ENCODE data around the gene COX7B2.

DNA sequence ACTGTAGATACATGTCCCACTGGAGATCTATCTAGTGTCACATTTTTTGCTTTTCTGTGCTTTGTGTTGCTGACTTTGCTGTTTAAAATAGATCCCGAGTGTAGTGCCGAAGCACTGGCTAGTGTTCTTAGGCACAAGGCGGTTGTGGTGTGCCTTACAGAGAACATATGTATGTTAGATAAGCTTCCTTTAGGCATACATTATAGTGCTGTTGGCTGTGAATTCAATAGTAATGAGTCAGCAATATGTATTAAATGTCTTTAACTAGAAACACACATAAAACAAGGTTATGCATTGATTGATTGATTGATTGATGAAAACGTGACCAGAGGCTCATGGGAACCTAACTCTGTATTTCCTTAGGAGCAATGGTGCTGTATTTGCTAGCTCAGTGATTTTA lies 56.2 kb downstream of the COX7B2 start:
- TF ChIP-seq, protein P1, sequence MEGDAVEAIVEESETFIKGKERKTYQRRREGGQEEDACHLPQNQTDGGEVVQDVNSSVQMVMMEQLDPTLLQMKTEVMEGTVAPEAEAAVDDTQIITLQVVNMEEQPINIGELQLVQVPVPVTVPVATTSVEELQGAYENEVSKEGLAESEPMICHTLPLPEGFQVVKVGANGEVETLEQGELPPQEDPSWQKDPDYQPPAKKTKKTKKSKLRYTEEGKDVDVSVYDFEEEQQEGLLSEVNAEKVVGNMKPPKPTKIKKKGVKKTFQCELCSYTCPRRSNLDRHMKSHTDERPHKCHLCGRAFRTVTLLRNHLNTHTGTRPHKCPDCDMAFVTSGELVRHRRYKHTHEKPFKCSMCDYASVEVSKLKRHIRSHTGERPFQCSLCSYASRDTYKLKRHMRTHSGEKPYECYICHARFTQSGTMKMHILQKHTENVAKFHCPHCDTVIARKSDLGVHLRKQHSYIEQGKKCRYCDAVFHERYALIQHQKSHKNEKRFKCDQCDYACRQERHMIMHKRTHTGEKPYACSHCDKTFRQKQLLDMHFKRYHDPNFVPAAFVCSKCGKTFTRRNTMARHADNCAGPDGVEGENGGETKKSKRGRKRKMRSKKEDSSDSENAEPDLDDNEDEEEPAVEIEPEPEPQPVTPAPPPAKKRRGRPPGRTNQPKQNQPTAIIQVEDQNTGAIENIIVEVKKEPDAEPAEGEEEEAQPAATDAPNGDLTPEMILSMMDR (IDR thresholded peaks at IDR 0.05), result no peak
- no peak for TF ChIP-seq POLR2A (IDR thresholded peaks at IDR 0.05)

All from adrenal gland (tissue), 5 donors.